Activated CD8-positive, alpha-beta memory T cell treated with anti-CD3 and anti-CD28 coated beads for 4 hours (primary cell): ENCODE data around the gene KRTAP10-11.

Experiments used
- DNase-seq, 2 donors: peaks; one replicate each; pipeline ENCODE4 v3.0.0-alpha.2; 2020; ENCODE audit warnings: low read depth in 2 of 2

The KRTAP10-11 gene

DNA sequence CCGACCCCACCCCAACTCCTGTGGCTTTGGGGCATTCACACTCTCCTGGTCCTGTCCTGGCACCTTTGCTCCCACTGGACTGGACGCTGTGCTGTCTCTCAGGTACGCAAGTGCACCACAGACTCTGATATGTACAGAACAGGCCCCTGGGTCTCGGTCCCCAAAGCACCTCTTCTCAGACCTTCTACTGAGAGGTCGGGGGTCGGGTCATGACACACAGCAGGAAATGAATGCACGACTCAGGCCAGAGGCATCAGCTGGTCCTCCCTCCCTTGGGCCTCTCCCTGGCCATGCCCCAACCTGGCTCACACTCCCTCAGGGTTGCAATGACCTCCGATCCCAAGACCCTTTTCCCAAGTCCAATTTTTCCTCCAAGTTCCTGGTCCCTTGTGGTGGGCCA, 49.0 kb downstream of the KRTAP10-11 start:
- DNase-seq, result no peak

DNA sequence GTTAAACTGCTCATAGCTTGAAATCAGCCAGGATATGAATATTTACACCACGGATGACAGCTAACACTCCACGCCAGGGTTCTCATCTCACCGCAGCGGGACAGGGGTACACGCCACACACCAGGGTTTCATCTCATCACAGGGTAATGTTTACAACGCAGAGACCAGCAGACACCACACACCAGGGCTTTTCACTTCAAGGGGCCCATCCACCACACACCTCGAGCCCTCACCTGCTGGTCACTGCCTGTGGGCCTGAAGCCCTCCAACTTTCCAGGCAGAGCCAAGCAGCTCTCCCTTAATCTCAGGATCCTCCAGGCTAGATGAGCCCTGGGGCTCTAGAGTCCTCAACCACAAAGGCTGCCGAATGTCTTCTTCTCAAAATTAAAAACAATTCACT, 49.4 kb downstream of the KRTAP10-11 start:
- DNase-seq, result no peak

DNA sequence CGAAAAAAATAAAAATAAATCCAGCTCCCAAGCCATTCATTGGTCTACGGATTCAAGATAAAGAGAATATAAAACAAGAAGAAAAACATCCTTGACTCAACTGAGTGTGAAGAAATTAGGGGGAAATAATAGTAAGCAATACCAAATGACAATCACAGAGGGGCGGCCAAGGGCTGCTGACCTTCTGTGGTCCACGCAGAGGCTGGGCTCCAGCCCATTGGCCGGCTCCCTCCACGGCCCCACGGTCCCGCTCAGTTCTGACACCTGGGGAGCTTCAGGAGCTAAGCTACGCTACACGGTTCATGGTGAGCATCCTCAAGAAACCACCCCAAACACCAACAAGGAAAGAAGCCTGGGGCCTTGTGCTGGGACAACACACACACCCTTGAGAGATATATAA, 50.4 kb downstream of the KRTAP10-11 start:
- no peak for DNase-seq
